NAMALWA (cell line): ENCODE results near the gene AP1G2.

ENCODE experiments used
- DNase-seq: peaks from one replicate; pipeline ENCODE4 v3.0.0-alpha.2; 2015; ENCODE audit warnings: low spot score

Gene AP1G2

DNA sequence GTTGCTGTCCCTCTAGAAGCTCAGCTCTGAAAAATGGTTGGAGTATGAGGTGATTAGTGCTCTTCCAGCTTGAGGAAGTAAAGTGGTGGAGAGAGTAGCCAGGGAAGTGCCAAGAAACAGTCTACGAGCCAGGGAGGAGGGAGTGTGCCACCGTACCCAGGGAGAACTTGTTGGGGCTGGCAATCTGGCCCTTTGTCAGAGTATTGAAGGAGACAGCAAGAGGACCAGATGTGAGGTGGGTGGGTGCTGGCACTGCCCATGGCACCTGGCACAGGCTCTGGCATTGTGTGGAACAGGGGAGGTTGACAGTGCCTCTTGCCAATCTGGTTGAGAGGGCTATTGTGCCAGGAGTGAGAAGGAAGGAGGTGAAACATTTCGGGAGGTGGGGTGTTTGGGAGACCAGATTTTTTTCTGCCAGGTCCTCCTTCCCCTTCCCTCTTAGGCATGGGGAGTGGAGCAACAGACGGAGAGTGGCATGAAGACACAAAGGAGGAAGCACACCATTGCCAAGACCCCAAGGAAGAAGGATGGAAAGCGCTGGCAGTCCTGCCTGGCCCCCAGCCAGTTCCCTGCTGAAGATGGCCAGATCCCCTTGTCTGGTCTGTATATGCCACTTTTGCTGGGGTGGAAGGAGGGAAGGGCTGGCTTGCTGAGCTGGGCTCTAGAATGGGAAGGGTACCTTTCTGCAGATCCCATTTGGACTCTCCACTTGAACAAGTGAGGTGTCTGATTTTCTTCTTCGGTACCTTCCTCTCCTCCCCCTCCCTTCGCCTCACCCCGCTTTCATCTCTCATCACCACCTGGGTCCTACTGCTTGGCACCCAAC, 53.6 kb downstream of the AP1G2 start:
- no peak for DNase-seq

DNA sequence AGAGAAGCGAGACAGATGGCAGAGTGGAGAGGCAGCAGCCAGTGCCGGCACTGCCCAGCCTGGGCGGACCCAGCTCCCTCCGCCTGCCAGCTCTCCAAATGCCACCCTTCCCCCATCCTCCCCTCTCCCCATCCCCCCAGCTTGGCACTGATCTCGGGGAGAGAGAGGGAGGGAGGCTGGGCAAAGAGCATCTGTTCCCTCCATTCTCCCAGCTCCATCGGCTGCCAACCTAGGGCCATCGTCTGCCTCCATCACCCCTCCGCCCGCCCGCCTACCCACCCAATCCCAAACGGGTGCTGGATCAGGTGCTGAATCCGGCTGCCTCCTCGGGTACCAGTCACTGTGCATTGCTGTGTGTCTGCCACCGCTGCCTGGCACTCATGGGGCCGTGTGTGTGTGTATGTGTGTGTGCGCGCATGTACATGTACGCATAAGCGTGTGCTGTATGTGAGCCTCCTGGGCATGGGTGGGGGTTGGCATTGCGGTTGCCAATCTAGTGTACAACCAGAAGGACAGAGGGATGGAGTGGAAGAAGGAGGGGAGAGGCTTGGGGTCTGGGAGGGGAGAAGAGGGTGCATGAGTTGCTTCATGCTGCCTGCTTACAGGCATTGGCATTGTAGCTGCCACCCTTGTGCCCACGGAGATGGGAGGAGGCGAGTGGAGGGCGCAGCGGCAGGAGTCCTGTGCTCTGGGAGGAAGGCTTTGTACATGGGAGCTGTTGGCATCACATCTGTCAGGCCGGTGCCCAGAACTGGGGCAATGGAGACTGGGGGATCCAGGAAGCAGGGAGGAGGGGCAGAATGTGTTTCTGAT, 54.4 kb downstream of the AP1G2 start:
- no peak for DNase-seq

- DNase-seq, result no peak
Measured at GRCh38 chr14:23512156-23512555, 55.4 kb downstream of the AP1G2 start.
